DND-41 (cell line): Measurements from ENCODE around the gene TRIOBP.

Source experiments
- ATAC-seq: fragments of 200-7000 bp; cut with Tn5 transposase; 3 replicates; pipeline ENCODE4 v1.9.1; 2021; ENCODE audit warnings: low read depth; ENCODE audit not compliant: insufficient read depth
- DNase-seq: peaks from one replicate; pipeline ENCODE4 v3.0.0-alpha.2; 2020
- H2AFZ ChIP-seq: 2 replicates; pipeline ENCODE4 v1.6.0; 2012; ENCODE audit warnings: low read depth, low read length
- H3K27ac ChIP-seq: 2 replicates; pipeline ENCODE4 v1.5.1; 2012; ENCODE audit warnings: low read length, inconsistent platforms
- H3K27me3 ChIP-seq: fragments of 200-600 bp; sonication (generic); 2 replicates; pipeline ENCODE4 v1.6.0; 2012; ENCODE audit warnings: low read length, mild to moderate bottlenecking, inconsistent platforms; ENCODE audit not compliant: insufficient read depth, poor library complexity
- H3K36me3 ChIP-seq: 2 replicates; pipeline ENCODE4 v1.5.1; 2012; ENCODE audit warnings: low read length, inconsistent platforms; ENCODE audit not compliant: insufficient read depth
- H3K4me1 ChIP-seq: 2 replicates; pipeline ENCODE4 v1.5.1; 2012; ENCODE audit warnings: mild to moderate bottlenecking, low read length; ENCODE audit not compliant: insufficient read depth
- H3K4me2 ChIP-seq: 2 replicates; pipeline ENCODE4 v1.6.0; 2012; ENCODE audit warnings: mild to moderate bottlenecking, moderate library complexity, low read length, inconsistent platforms; ENCODE audit not compliant: insufficient read depth
- H3K4me3 ChIP-seq, 2 experiments: fragments of 200-600 bp in 1 of 2; shearing (Covaris generic) in 1 of 2; 2 replicates each; pipeline ENCODE4 v1.5.1; 2012 to 2016; ENCODE audit warnings: inconsistent platforms in 2 of 2, low read length in 2 of 2, mild to moderate bottlenecking in 2 of 2, low read depth in 1 of 2, moderate library complexity in 1 of 2
- H3K79me2 ChIP-seq: 2 replicates; pipeline ENCODE4 v1.6.0; 2012; ENCODE audit warnings: low read length, inconsistent platforms; ENCODE audit not compliant: insufficient read depth
- H3K9ac ChIP-seq: 2 replicates; pipeline ENCODE4 v1.6.0; 2012; ENCODE audit warnings: low read depth, mild to moderate bottlenecking, inconsistent platforms, low read length, moderate library complexity
- H3K9me3 ChIP-seq: 2 replicates; pipeline ENCODE4 v1.5.1; 2012; ENCODE audit warnings: low read length, moderate library complexity, mild to moderate bottlenecking, inconsistent platforms; ENCODE audit not compliant: insufficient read depth, severe bottlenecking
- H4K20me1 ChIP-seq: 2 replicates; pipeline ENCODE4 v1.6.0; 2012; ENCODE audit warnings: low read length; ENCODE audit not compliant: insufficient read depth
- CTCF ChIP-seq: IDR thresholded peaks from 2 replicates; pipeline ENCODE4 v1.5.1; 2012; ENCODE audit warnings: borderline replicate concordance, low read length, moderate library complexity, mild to moderate bottlenecking; ENCODE audit not compliant: poor library complexity, severe bottlenecking; ENCODE audit errors: extremely low read depth
- EZH2 ChIP-seq: IDR thresholded peaks from 3 replicates; pipeline ENCODE4 v1.6.1; 2012; ENCODE audit warnings: borderline replicate concordance, low read depth, mild to moderate bottlenecking, moderate library complexity, low read length, inconsistent platforms; ENCODE audit not compliant: severe bottlenecking

Gene TRIOBP

DNA sequence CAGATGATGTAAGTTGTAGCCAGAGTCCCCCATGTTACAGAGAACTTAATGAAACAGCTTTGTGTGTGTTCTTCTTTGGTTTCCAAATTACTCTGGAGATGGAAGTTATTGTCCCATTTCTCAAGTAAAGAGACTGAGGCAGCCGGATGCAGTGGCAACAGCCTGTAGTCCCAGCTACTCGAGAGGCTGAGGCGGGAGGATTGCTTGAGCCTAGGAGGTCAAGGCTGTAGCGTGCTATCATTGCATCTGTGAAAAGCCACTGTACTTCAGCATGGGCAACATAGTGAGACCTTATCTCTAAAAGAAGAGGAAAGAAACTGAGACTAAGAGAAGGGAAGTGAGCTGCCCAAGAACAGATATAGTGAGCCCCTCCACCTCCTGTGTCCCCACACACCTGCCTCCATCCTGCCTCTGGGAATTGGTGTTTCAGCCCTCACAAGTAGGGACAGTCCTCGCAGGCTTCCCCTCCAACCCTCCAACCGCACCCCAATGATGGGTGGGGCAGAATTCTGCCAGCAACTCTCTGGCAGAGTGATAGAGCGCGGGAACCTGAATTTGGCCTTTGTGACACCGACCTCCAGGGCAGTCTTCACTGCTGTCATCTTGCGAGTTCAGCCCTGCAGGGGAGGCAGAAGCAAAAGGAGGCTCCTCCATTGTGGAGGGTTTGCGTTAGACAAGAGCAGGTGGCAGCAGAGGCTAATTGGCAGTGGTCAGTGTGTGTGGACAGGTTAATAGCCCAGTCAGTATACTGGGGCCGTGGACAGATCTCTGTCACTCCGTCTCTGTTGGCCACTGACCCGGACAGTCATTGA, 36.7 kb upstream of the TRIOBP start:
- Histone ChIP-seq H3K4me1 (peaks cover 45% of the 10 kb centered on the region), H2AFZ (no peak overlapping the region), H3K36me3 (peaks cover 45% of the 10 kb centered on the region), H3K4me2 (peak overlapping the region; percentile 97), H3K9ac (peak overlapping the region; percentile 92), H3K4me3 (peak overlapping the region; percentile 57 to 99; a peak in 3 of 4 replicates), H3K79me2 (peaks cover 70% of the 10 kb centered on the region), H3K9me3 (no peaks in the 10 kb centered on the region), H3K27ac (peak overlapping the region; percentile 88), H3K27me3 (no peaks in the 10 kb centered on the region), H4K20me1 (peaks cover 51% of the 10 kb centered on the region)
- TF ChIP-seq CTCF (no peak), EZH2 (no peak)
- ATAC-seq (no peak), DNase-seq (no peak)

DNA sequence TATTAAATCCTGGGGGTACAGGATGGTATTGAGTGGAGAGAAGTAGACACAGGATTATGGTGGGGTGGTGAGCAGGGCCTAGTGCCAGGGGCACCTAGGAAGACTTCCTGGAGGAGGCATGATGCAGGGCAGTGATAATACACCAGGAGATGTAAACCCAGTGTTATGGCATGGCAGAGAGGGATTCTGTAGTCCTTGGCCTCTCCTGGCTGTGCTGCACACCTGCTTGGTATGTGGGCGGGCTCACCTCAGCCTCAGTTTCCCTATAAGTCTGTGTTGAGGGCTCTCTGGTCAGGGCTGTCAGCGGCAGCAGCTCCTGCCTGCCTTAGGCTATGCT, 36.2 kb upstream of the TRIOBP start:
- Histone ChIP-seq H3K4me2 (peak overlapping the region; percentile 97), H3K9ac (peak overlapping the region; percentile 92), H2AFZ (no peak overlapping the region), H3K4me1 (peaks cover 45% of the 10 kb centered on the region), H3K27ac (peak overlapping the region; percentile 6), H4K20me1 (peaks cover 57% of the 10 kb centered on the region), H3K9me3 (no peaks in the 10 kb centered on the region), H3K36me3 (peaks cover 51% of the 10 kb centered on the region), H3K79me2 (peaks cover 76% of the 10 kb centered on the region), H3K4me3 (peak overlapping the region in 1 of 2 experiments; percentile 99; a peak in 2 of 4 replicates), H3K27me3 (no peaks in the 10 kb centered on the region)
- DNase-seq: no peak
- ATAC-seq: no peak
- TF ChIP-seq EZH2 (no peak), CTCF (no peak)

- ATAC-seq: no peak
- Histone ChIP-seq H3K4me1 (peaks cover 45% of the 10 kb centered on the region), H3K4me3 (peak overlapping the region in 1 of 2 experiments; percentile 99; a peak in 2 of 4 replicates), H2AFZ (no peak overlapping the region), H3K79me2 (peaks cover 83% of the 10 kb centered on the region), H3K9ac (peak overlapping the region; percentile 92), H3K4me2 (peak overlapping the region; percentile 97), H3K27me3 (no peaks in the 10 kb centered on the region), H4K20me1 (peaks cover 63% of the 10 kb centered on the region), H3K36me3 (peaks cover 57% of the 10 kb centered on the region), H3K27ac (peak overlapping the region; percentile 39), H3K9me3 (no peaks in the 10 kb centered on the region)
- TF ChIP-seq CTCF (peak; percentile 71), EZH2 (no peak)
- DNase-seq: peak; percentile 35
Measured at GRCh38 chr22:37661160-37661924, 35.5 kb upstream of the TRIOBP start.
